H1 (cell line): ENCODE results near the gene KMT2A. TPM values are rescaled to one million over a fixed set of nuclear protein-coding genes. Genes with fewer than 3 reads are reported as not detected.

Experiments
- CTCF ChIA-PET: fragments of 300-600 bp; sonication (Branson Sonifier 250); formaldehyde crosslinking; loops from one replicate; lab custom pipeline; 2021; ENCODE audit not compliant: partially characterized antibody; lab: Charles Lee
- POLR2A ChIA-PET: fragments of 300-600 bp; sonication (Branson Sonifier 250); formaldehyde crosslinking; loops from one replicate; lab custom pipeline; 2021; ENCODE audit warnings: inconsistent platforms; ENCODE audit not compliant: partially characterized antibody; lab: Charles Lee
- DNase-seq, 2 experiments: peaks; one replicate each; pipeline versions ENCODE4 v3.0.0 to v3.0.0-alpha.2; 2010 to 2022; ENCODE audit warnings: low spot score in 2 of 2, low read depth in 1 of 2, mixed read lengths in 1 of 2
- FAIRE-seq: peaks from 2 replicates; lab custom pipeline; 2011; peaks lifted over from hg19 to GRCh38; lab: Jason Lieb, UNC
- H2AFZ ChIP-seq: 2 replicates; pipeline ENCODE4 v1.8.1; 2012; ENCODE audit warnings: low read length, inconsistent platforms
- H2AK5ac ChIP-seq: 2 replicates; pipeline ENCODE4 v1.6.1; 2013; ENCODE audit warnings: low read depth, low read length
- H2BK120ac ChIP-seq: replicated peaks from 2 replicates; pipeline ENCODE3; 2013; ENCODE audit warnings: low read depth, low read length, inconsistent platforms
- H2BK12ac ChIP-seq: 2 replicates; pipeline ENCODE4 v1.6.1; 2013; ENCODE audit warnings: low read depth, low read length
- H2BK15ac ChIP-seq: 2 replicates; pipeline ENCODE4 v1.6.1; 2013; ENCODE audit warnings: low read length
- H2BK20ac ChIP-seq: 2 replicates; pipeline ENCODE4 v1.6.1; 2013; ENCODE audit warnings: low read length
- H2BK5ac ChIP-seq: 2 replicates; pipeline ENCODE4 v1.6.1; 2013; ENCODE audit warnings: low read depth, low read length
- H3K14ac ChIP-seq: 2 replicates; pipeline ENCODE4 v1.6.1; 2013; ENCODE audit warnings: inconsistent platforms; ENCODE audit not compliant: insufficient read length
- H3K18ac ChIP-seq: 2 replicates; pipeline ENCODE4 v1.6.1; 2013; ENCODE audit warnings: low read length; ENCODE audit errors: extremely low read depth
- H3K23ac ChIP-seq: 2 replicates; pipeline ENCODE4 v1.6.1; 2013; ENCODE audit warnings: inconsistent platforms; ENCODE audit not compliant: insufficient read length
- H3K23me2 ChIP-seq: 2 replicates; pipeline ENCODE4 v1.6.1; 2013; ENCODE audit warnings: low read depth, low read length
- H3K27ac ChIP-seq: 2 replicates; pipeline ENCODE4 v1.6.1; 2011; ENCODE audit warnings: low read depth, low read length, inconsistent platforms
- H3K27me3 ChIP-seq, 4 experiments: replicated peaks in 1 of 4; 1 replicate in 1 of 4; 2 replicates in 3 of 4; pipeline versions ENCODE4 v1.6.1 to v1.8.1; 2011 to 2013; ENCODE audit warnings: low read length in 3 of 4, mild to moderate bottlenecking in 3 of 4, inconsistent platforms in 2 of 4, mixed read lengths in 2 of 4, moderate library complexity in 1 of 4; ENCODE audit not compliant: control insufficient read depth in 3 of 4, insufficient read depth in 3 of 4; ENCODE audit errors: extremely low read depth in 1 of 4
- H3K36me3 ChIP-seq, 4 experiments: 2 replicates each; pipeline versions ENCODE4 v1.6.1 to v1.8.1; 2011 to 2013; ENCODE audit warnings: mild to moderate bottlenecking in 4 of 4, low read length in 3 of 4, moderate library complexity in 2 of 4, control low read depth in 1 of 4, inconsistent platforms in 1 of 4; ENCODE audit not compliant: insufficient read depth in 4 of 4, control insufficient read depth in 2 of 4
- H3K4ac ChIP-seq: replicated peaks from 2 replicates; pipeline ENCODE3; 2013; ENCODE audit warnings: low read length, low read depth, mixed read lengths, inconsistent platforms; ENCODE audit not compliant: insufficient read length
- H3K4me1 ChIP-seq, 4 experiments: replicated peaks in 1 of 4; 1 replicate in 1 of 4; 2 replicates in 3 of 4; pipeline versions ENCODE4 v1.6.1 to v1.8.1; 2011 to 2013; ENCODE audit warnings: low read length in 3 of 4, inconsistent platforms in 2 of 4, mixed read lengths in 1 of 4; ENCODE audit not compliant: insufficient read depth in 4 of 4, control insufficient read depth in 3 of 4
- H3K4me2 ChIP-seq, 2 experiments: 2 replicates each; pipeline versions ENCODE4 v1.6.1 to v1.8.1; 2011 to 2013; ENCODE audit warnings: low read depth in 2 of 2, low read length in 2 of 2, control low read depth in 1 of 2, inconsistent platforms in 1 of 2, mild to moderate bottlenecking in 1 of 2; ENCODE audit not compliant: insufficient read depth in 1 of 2
- H3K4me3 ChIP-seq, 4 experiments: fragments of 200-600, 300-600 bp in 1 of 4; sonication (generic), shearing (Covaris generic), sonication (Bioruptor Twin) in 1 of 4; 2 replicates each; pipeline versions ENCODE4 v1.5.1 to v1.8.1; 2011 to 2016; ENCODE audit warnings: low read length in 4 of 4, low read depth in 3 of 4, control low read depth in 2 of 4, inconsistent platforms in 2 of 4, mild to moderate bottlenecking in 2 of 4, mixed read lengths in 1 of 4, moderate library complexity in 1 of 4; ENCODE audit not compliant: insufficient read depth in 2 of 4; ENCODE audit errors: extremely low read depth in 1 of 4
- H3K56ac ChIP-seq: replicated peaks from 2 replicates; pipeline ENCODE3; 2013; ENCODE audit warnings: low read depth, mild to moderate bottlenecking, mixed read lengths, low read length, inconsistent platforms; ENCODE audit not compliant: insufficient read length
- H3K79me1 ChIP-seq: 2 replicates; pipeline ENCODE4 v1.6.1; 2013; ENCODE audit warnings: low read depth, low read length, control low read depth
- H3K79me2 ChIP-seq, 2 experiments: 2 replicates each; pipeline versions ENCODE4 v1.6.1 to v1.8.1; 2012 to 2013; ENCODE audit warnings: low read length in 2 of 2, mild to moderate bottlenecking in 2 of 2, inconsistent platforms in 1 of 2; ENCODE audit not compliant: insufficient read depth in 2 of 2, control insufficient read depth in 1 of 2
- H3K9ac ChIP-seq, 4 experiments: replicated peaks in 1 of 4; 1 replicate in 1 of 4; 2 replicates in 3 of 4; pipeline versions ENCODE4 v1.6.1 to v1.8.1; 2011 to 2013; ENCODE audit warnings: low read depth in 3 of 4, low read length in 3 of 4, control low read depth in 2 of 4, mild to moderate bottlenecking in 2 of 4, moderate library complexity in 2 of 4, inconsistent platforms in 1 of 4; ENCODE audit errors: extremely low read depth in 1 of 4
- H3K9me3 ChIP-seq, 2 experiments: 2 replicates each; pipeline versions ENCODE4 v1.6.1 to v1.8.1; 2012 to 2013; ENCODE audit warnings: mild to moderate bottlenecking in 2 of 2, moderate library complexity in 2 of 2, control low read depth in 1 of 2, inconsistent platforms in 1 of 2, low read depth in 1 of 2, low read length in 1 of 2, mixed read lengths in 1 of 2; ENCODE audit not compliant: insufficient read depth in 2 of 2
- H4K20me1 ChIP-seq, 2 experiments: replicated peaks in 1 of 2; 2 replicates each; pipeline versions ENCODE3 to v1.8.1; 2011 to 2013; ENCODE audit warnings: inconsistent platforms in 2 of 2, low read length in 2 of 2, mild to moderate bottlenecking in 1 of 2; ENCODE audit not compliant: insufficient read depth in 2 of 2, control insufficient read depth in 1 of 2
- H4K5ac ChIP-seq: 2 replicates; pipeline ENCODE4 v1.6.1; 2013; ENCODE audit warnings: low read length, low read depth, mixed read lengths, inconsistent platforms; ENCODE audit not compliant: insufficient read length
- H4K8ac ChIP-seq: 2 replicates; pipeline ENCODE4 v1.8.0; 2013; ENCODE audit warnings: mild to moderate bottlenecking, moderate library complexity, low read length, inconsistent platforms; ENCODE audit not compliant: insufficient read depth; ENCODE audit errors: extremely low read depth
- H4K91ac ChIP-seq: replicated peaks from 2 replicates; pipeline ENCODE3; 2013; ENCODE audit warnings: low read length, mixed read lengths, inconsistent platforms; ENCODE audit not compliant: insufficient read length
- CTBP2 ChIP-seq: IDR thresholded peaks from 2 replicates; pipeline ENCODE4 v1.7.0; 2011; ENCODE audit warnings: borderline replicate concordance, mild to moderate bottlenecking, moderate library complexity, mixed read lengths, low read length; ENCODE audit not compliant: insufficient read depth, insufficient read length
- NANOG ChIP-seq: IDR thresholded peaks from 2 replicates; pipeline ENCODE4 v1.6.1; 2011; ENCODE audit warnings: low read length, low read depth, mild to moderate bottlenecking, inconsistent platforms; ENCODE audit not compliant: insufficient read depth, poor library complexity, severe bottlenecking
- SAP30 ChIP-seq: fragments of 300-600 bp; sonication (generic); IDR thresholded peaks from 2 replicates; pipeline ENCODE4 v1.7.1; 2012; ENCODE audit warnings: low read length, moderate library complexity, mild to moderate bottlenecking, inconsistent platforms; ENCODE audit not compliant: insufficient read depth, insufficient replicate concordance
- SUZ12 ChIP-seq: fragments of 200-600 bp; sonication (generic); IDR thresholded peaks from 2 replicates; pipeline ENCODE4 v1.6.1; 2012; ENCODE audit warnings: mild to moderate bottlenecking, inconsistent platforms, low read length, moderate library complexity, mixed read lengths
- WGBS, 2 experiments: shearing (Covaris generic) in 1 of 2; methylation state at CpG; one replicate each; pipeline versions ENCODE4 v1.1.6 to v1.1.7; 2013 to 2015; ENCODE audit warnings: low lambda C conversion rate in 2 of 2, mixed read lengths in 2 of 2, inconsistent platforms in 1 of 2, low coverage in 1 of 2, missing lambda C conversion rate in 1 of 2; ENCODE audit not compliant: insufficient replicate concordance in 2 of 2, insufficient coverage in 1 of 2, insufficient read length in 1 of 2; ENCODE audit errors: extremely low coverage in 1 of 2, missing lambda C conversion rate in 1 of 2; 5-methylcytosine and 5-hydroxymethylcytosine counted together
- polyA plus RNA-seq, 7 experiments: library from polyadenylated mRNA; depleted of rRNA in 3 of 7; stranded (reverse) in 5 of 7; unstranded in 2 of 7; fragments of >200 nt in 5 of 7; fragments of 200-250 nt in 2 of 7; gene quantifications; 1 replicate in 5 of 7; 2 replicates in 1 of 7; 4 replicates in 1 of 7; pipeline versions ENCODE4 v1.2.1 to v1.2.3, GENCODE V29; 2011 to 2013; ENCODE audit warnings: missing spikeins in 2 of 7, mixed read lengths in 2 of 7
- total RNA-seq: library from RNA; stranded (reverse); fragmentation: NEBNext Ultra II Directional; extraction: Animal tissue kit (Norgen Biotek cat#: 25700); gene quantifications from 2 replicates; pipeline ENCODE4 v1.2.1, GENCODE V29; 2021

KMT2A gene
- total and polyA plus RNA-seq, 2 of the 8 experiments (the other 6 are each of a cell fraction or from before 2014, with no cell fraction given), result 35.9 to 62.1 TPM

GRCh38 chr11:118521892-118522311, 85.6 kb downstream of the KMT2A start:
- Histone ChIP-seq H4K5ac (no peak overlapping the region), H2BK15ac (no peak overlapping the region), H3K27ac (no peak overlapping the region), H4K91ac (no peak overlapping the region), H4K20me1 (peaks cover 0 to 7% of the 10 kb centered on the region in 2 experiments), H2BK20ac (no peak overlapping the region), H2BK12ac (no peak overlapping the region), H3K18ac (no peak overlapping the region), H3K27me3 (no peaks in the 10 kb centered on the region), H2BK5ac (no peak overlapping the region), H3K4ac (no peak overlapping the region), H3K14ac (no peak overlapping the region), H2AFZ (no peak overlapping the region), H3K36me3 (peaks cover 9 to 68% (median 58%) of the 10 kb centered on the region in 4 experiments), H3K9ac (no peak overlapping the region; a peak in 1 of 7 replicates), H3K79me1 (no peaks in the 10 kb centered on the region), H3K4me1 (no peaks in the 10 kb centered on the region), H3K79me2 (no peaks in the 10 kb centered on the region), H2BK120ac (no peak overlapping the region), H3K4me3 (no peak overlapping the region), H4K8ac (no peak overlapping the region), H3K23me2 (no peaks in the 10 kb centered on the region), H3K23ac (no peak overlapping the region), H3K4me2 (no peak overlapping the region), H3K56ac (no peak overlapping the region), H3K9me3 (no peaks in the 10 kb centered on the region), H2AK5ac (no peak overlapping the region)
- FAIRE-seq (no peak), DNase-seq (no peak)
- CTCF ChIA-PET, result interaction anchor here (0.6 to 1.2 kb wide), 4 partner anchors 8 to 62 kb away, joined by 3 to 4 read pairs (median 3); no protein-coding TSS in a partner anchor
- POLR2A ChIA-PET, result no interaction called here
- WGBS, 2 experiments, result 93% methylated on average over 13 of the region's 13 CpGs; no CpG with 5 or more reads in 1 of the 2 experiments
- TF ChIP-seq SUZ12 (no peak), SAP30 (no peak), CTBP2 (no peak), NANOG (no peak)
